HEK293 (cell line): ENCODE results near the gene GHDC.
A peak's percentile ranks its signal among the peaks of the same experiment; 100 is the strongest.

Experiments used
- AEBP2 ChIP-seq: fragments of 450-650 bp; formaldehyde crosslinking; IDR thresholded peaks from 2 replicates; pipeline ENCODE4 v1.5.1; 2016; ENCODE audit warnings: missing biosample characterization, missing genetic modification characterization, borderline replicate concordance
- KLF1 ChIP-seq: fragments of 450-650 bp; formaldehyde crosslinking; IDR thresholded peaks from 2 replicates; pipeline ENCODE4 v1.5.1; 2016; ENCODE audit warnings: missing biosample characterization, missing genetic modification characterization
- KLF16 ChIP-seq: fragments of 450-650 bp; formaldehyde crosslinking; IDR thresholded peaks from 2 replicates; pipeline ENCODE4 v1.5.1; 2017; ENCODE audit warnings: missing biosample characterization, missing genetic modification characterization
- KLF8 ChIP-seq: fragments of 450-650 bp; formaldehyde crosslinking; IDR thresholded peaks from 2 replicates; pipeline ENCODE4 v1.5.1; 2016; ENCODE audit warnings: missing biosample characterization, missing genetic modification characterization
- MYNN ChIP-seq: fragments of 450-650 bp; formaldehyde crosslinking; IDR thresholded peaks from 2 replicates; pipeline ENCODE4 v1.5.1; 2016; ENCODE audit warnings: missing biosample characterization, missing genetic modification characterization, borderline replicate concordance
- MZF1 ChIP-seq: fragments of 450-650 bp; formaldehyde crosslinking; IDR thresholded peaks from 2 replicates; pipeline ENCODE4 v1.5.1; 2017; ENCODE audit warnings: missing biosample characterization, missing genetic modification characterization, borderline replicate concordance
- SP2 ChIP-seq: fragments of 450-650 bp; formaldehyde crosslinking; IDR thresholded peaks from 2 replicates; pipeline ENCODE4 v1.5.1; 2016; ENCODE audit warnings: missing biosample characterization, missing genetic modification characterization
- TCF7L2 ChIP-seq: IDR thresholded peaks from 2 replicates; pipeline ENCODE4 v1.6.1; 2011; ENCODE audit warnings: low read depth, mild to moderate bottlenecking, inconsistent platforms, low read length, moderate library complexity, borderline replicate concordance
- TRIM28 ChIP-seq: IDR thresholded peaks from 2 replicates; pipeline ENCODE4 v1.6.1; 2011; ENCODE audit warnings: low read length, control low read depth, borderline replicate concordance
- TSHZ1 ChIP-seq: fragments of 450-650 bp; formaldehyde crosslinking; IDR thresholded peaks from 2 replicates; pipeline ENCODE4 v1.5.1; 2016; ENCODE audit warnings: missing biosample characterization, missing genetic modification characterization, borderline replicate concordance
- ZBTB17 ChIP-seq: fragments of 450-650 bp; formaldehyde crosslinking; IDR thresholded peaks from 2 replicates; pipeline ENCODE4 v1.5.1; 2016; ENCODE audit warnings: missing biosample characterization, missing genetic modification characterization
- ZBTB8A ChIP-seq: fragments of 450-650 bp; formaldehyde crosslinking; IDR thresholded peaks from 2 replicates; pipeline ENCODE4 v1.5.1; 2016; ENCODE audit warnings: missing biosample characterization, missing genetic modification characterization
- ZFP3 ChIP-seq: fragments of 450-650 bp; formaldehyde crosslinking; IDR thresholded peaks from 2 replicates; pipeline ENCODE4 v1.5.1; 2016; ENCODE audit warnings: low read depth, missing biosample characterization, missing genetic modification characterization
- ZNF121 ChIP-seq: fragments of 450-650 bp; formaldehyde crosslinking; IDR thresholded peaks from 2 replicates; pipeline ENCODE4 v1.5.1; 2016; ENCODE audit warnings: missing biosample characterization, missing genetic modification characterization
- ZNF19 ChIP-seq: fragments of 450-650 bp; formaldehyde crosslinking; IDR thresholded peaks from 2 replicates; pipeline ENCODE4; 2016; ENCODE audit warnings: missing biosample characterization, missing genetic modification characterization, low read depth
- ZNF2 ChIP-seq: fragments of 450-650 bp; formaldehyde crosslinking; IDR thresholded peaks from 2 replicates; pipeline ENCODE4 v1.5.1; 2016; ENCODE audit warnings: missing biosample characterization, missing genetic modification characterization
- ZNF335 ChIP-seq: fragments of 450-650 bp; formaldehyde crosslinking; conservative IDR thresholded peaks from 2 replicates; pipeline ENCODE4 v1.5.1; 2016; ENCODE audit warnings: missing biosample characterization, missing genetic modification characterization
- ZNF510 ChIP-seq: fragments of 450-650 bp; formaldehyde crosslinking; IDR thresholded peaks from 2 replicates; pipeline ENCODE4 v1.5.1; 2018; ENCODE audit warnings: mild to moderate bottlenecking, missing genetic modification characterization, missing biosample characterization; ENCODE audit not compliant: insufficient replicate concordance
- ZNF561 ChIP-seq: fragments of 450-650 bp; IDR thresholded peaks from 2 replicates; pipeline ENCODE4 v1.5.1; 2018; ENCODE audit warnings: missing biosample characterization, missing genetic modification characterization, borderline replicate concordance
- ZNF654 ChIP-seq: fragments of 450-650 bp; formaldehyde crosslinking; IDR thresholded peaks from 2 replicates; pipeline ENCODE4 v1.5.1; 2016; ENCODE audit warnings: low read depth, missing biosample characterization, missing genetic modification characterization
- ZNF660 ChIP-seq: fragments of 450-650 bp; IDR thresholded peaks from 2 replicates; pipeline ENCODE4 v1.5.1; 2018; ENCODE audit warnings: missing biosample characterization, mild to moderate bottlenecking, missing genetic modification characterization
- ZNF747 ChIP-seq: fragments of 450-650 bp; formaldehyde crosslinking; IDR thresholded peaks from 2 replicates; pipeline ENCODE4 v1.5.1; 2016; ENCODE audit warnings: missing biosample characterization, missing genetic modification characterization
- ZNF785 ChIP-seq: fragments of 450-650 bp; formaldehyde crosslinking; IDR thresholded peaks from 2 replicates; pipeline ENCODE4 v1.5.1; 2016; ENCODE audit warnings: missing biosample characterization, missing genetic modification characterization
- ZSCAN18 ChIP-seq: fragments of 450-650 bp; formaldehyde crosslinking; IDR thresholded peaks from 2 replicates; pipeline ENCODE4 v1.5.1; 2016; ENCODE audit warnings: missing biosample characterization, missing genetic modification characterization
- TF ChIP-seq, protein P1 (sequence below): fragments of 450-650 bp; formaldehyde crosslinking; IDR thresholded peaks from 2 replicates; pipeline ENCODE4 v1.5.1; 2017; ENCODE audit warnings: missing biosample characterization, missing genetic modification characterization
- TF ChIP-seq, protein P2 (sequence below): fragments of 450-650 bp; formaldehyde crosslinking; IDR thresholded peaks from 2 replicates; pipeline ENCODE4 v1.5.1; 2016; ENCODE audit warnings: missing biosample characterization, missing genetic modification characterization
- TF ChIP-seq, protein P3 (sequence below): fragments of 450-650 bp; formaldehyde crosslinking; IDR thresholded peaks from 2 replicates; pipeline ENCODE4 v1.5.1; 2016; ENCODE audit warnings: missing biosample characterization, missing genetic modification characterization

GHDC gene

DNA sequence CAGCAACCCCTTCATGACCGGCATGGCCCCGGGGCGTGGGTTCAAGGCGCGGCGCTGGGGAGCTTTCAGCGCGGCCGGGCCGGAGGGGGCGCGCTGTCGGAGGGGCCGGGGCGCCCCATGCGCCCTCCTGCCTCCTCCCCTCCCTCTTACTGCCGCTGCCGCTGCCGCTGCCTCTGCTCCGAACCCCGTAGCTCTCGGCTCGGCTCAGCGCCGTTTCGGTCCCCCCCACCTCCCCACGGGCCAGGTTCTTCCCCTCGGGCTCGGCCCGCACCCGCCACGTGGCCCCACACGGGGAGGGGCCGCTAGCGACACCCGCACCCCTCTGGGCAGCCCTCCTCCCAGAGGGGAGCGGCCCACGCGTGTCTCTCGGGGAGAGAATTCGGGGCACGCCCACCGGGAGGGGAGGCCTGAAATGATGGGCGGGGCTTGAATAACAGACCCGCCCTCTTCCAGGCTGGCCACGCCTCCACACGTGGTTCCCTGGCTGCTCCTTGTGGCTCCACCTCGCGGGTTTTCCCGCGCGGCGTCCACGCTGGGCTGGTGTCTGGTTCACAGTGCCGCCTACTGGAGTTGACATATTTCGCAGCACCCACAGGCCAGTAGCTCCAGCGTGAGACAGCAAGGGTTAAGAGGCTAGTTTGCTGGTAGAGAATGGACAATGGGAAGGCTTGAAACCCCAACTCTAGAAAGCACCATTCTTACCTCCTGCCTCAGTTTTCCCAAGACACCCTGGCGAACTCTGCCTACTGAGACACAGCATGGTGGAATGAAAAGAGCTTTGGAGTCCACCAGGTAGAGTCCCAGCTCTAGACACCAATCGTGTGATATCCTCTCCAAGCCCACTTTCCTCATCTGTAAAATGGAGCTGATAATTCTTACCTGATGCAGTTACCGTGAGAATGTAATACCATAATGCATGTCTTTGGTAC, 13.1 kb downstream of the GHDC start, which contains the start of gene KCNH4 (continued):
- no peak for TF ChIP-seq TSHZ1 (tag by site-specific recombination)
- TF ChIP-seq KLF16 (tag by site-specific recombination): peak; percentile 82; the same call in 1 of the 2 replicates
- TF ChIP-seq ZNF660 (tag by site-specific recombination): peak; percentile 68
- TF ChIP-seq ZNF510 (tag by site-specific recombination): no peak
- TF ChIP-seq ZNF561: no peak
- TF ChIP-seq, protein P1, sequence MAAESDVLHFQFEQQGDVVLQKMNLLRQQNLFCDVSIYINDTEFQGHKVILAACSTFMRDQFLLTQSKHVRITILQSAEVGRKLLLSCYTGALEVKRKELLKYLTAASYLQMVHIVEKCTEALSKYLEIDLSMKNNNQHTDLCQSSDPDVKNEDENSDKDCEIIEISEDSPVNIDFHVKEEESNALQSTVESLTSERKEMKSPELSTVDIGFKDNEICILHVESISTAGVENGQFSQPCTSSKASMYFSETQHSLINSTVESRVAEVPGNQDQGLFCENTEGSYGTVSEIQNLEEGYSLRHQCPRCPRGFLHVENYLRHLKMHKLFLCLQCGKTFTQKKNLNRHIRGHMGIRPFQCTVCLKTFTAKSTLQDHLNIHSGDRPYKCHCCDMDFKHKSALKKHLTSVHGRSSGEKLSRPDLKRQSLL (tag by site-specific recombination): 0 out of 2 replicates have a peak, but pooled peaks have one; percentile 22
- no peak for TF ChIP-seq ZNF19
- TF ChIP-seq AEBP2 (tag by site-specific recombination): no peak
- peak; percentile 68; the same call in 1 of the 2 replicates for TF ChIP-seq KLF8 (tag by site-specific recombination)
- TF ChIP-seq ZBTB17 (tag by site-specific recombination): no peak; the same call in 1 of the 2 replicates
- TF ChIP-seq TRIM28: no peak
- no peak for TF ChIP-seq ZNF121 (tag by site-specific recombination)
- TF ChIP-seq KLF1 (tag by site-specific recombination): peak; percentile 96
- no peak for TF ChIP-seq ZSCAN18 (tag by site-specific recombination)
- peak; percentile 70; the same call in 1 of the 2 replicates for TF ChIP-seq ZNF2 (tag by site-specific recombination)
- TF ChIP-seq ZNF785 (tag by site-specific recombination): peak; percentile 75; the same call in 1 of the 2 replicates
- TF ChIP-seq, protein P2, sequence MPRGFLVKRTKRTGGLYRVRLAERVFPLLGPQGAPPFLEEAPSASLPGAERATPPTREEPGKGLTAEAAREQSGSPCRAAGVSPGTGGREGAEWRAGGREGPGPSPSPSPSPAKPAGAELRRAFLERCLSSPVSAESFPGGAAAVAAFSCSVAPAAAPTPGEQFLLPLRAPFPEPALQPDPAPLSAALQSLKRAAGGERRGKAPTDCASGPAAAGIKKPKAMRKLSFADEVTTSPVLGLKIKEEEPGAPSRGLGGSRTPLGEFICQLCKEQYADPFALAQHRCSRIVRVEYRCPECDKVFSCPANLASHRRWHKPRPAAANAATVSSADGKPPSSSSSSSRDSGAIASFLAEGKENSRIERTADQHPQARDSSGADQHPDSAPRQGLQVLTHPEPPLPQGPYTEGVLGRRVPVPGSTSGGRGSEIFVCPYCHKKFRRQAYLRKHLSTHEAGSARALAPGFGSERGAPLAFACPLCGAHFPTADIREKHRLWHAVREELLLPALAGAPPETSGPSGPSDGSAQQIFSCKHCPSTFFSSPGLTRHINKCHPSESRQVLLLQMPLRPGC: no peak
- no peak for TF ChIP-seq MZF1 (tag by site-specific recombination)
- TF ChIP-seq, protein P3, sequence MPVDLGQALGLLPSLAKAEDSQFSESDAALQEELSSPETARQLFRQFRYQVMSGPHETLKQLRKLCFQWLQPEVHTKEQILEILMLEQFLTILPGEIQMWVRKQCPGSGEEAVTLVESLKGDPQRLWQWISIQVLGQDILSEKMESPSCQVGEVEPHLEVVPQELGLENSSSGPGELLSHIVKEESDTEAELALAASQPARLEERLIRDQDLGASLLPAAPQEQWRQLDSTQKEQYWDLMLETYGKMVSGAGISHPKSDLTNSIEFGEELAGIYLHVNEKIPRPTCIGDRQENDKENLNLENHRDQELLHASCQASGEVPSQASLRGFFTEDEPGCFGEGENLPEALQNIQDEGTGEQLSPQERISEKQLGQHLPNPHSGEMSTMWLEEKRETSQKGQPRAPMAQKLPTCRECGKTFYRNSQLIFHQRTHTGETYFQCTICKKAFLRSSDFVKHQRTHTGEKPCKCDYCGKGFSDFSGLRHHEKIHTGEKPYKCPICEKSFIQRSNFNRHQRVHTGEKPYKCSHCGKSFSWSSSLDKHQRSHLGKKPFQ (tag by site-specific recombination): no peak
- no peak for TF ChIP-seq TCF7L2
- TF ChIP-seq SP2: peak; percentile 77
- peak; percentile 20; the same call in 1 of the 2 replicates for TF ChIP-seq ZNF335
- TF ChIP-seq MYNN (tag by site-specific recombination): no peak
- TF ChIP-seq ZNF747 (tag by site-specific recombination): no peak
- peak; percentile 52 for TF ChIP-seq ZNF654 (tag by site-specific recombination)
- TF ChIP-seq ZFP3 (tag by site-specific recombination): no peak
- peak; percentile 48 for TF ChIP-seq ZBTB8A (tag by site-specific recombination)
